Transverse colon (tissue), 4 donors: ENCODE results near the gene DHRS12. TPM values are rescaled to one million over a fixed set of nuclear protein-coding genes. Genes with fewer than 3 reads are reported as not detected.

Experiments used
- DNase-seq: peaks from one replicate; pipeline ENCODE4 v3.0.0-alpha.2; 2019
- H3K27ac ChIP-seq, 4 donors: fragments of 200-600 bp; sonication (generic); 2 replicates each; pipeline ENCODE4 v1.5.1; 2016 to 2018; ENCODE audit warnings: inconsistent platforms in 4 of 4
- H3K27me3 ChIP-seq: fragments of 200-600 bp; sonication (generic); 2 replicates; pipeline ENCODE4 v1.5.1; 2017; ENCODE audit warnings: inconsistent platforms
- H3K36me3 ChIP-seq, 4 donors: fragments of 200-600 bp; sonication (generic); 2 replicates each; pipeline ENCODE4 v1.5.1; 2017 to 2019; ENCODE audit warnings: inconsistent platforms in 4 of 4
- H3K4me1 ChIP-seq, 4 donors: fragments of 200-600 bp; sonication (generic); 2 replicates each; pipeline ENCODE4 v1.5.1; 2017 to 2020; ENCODE audit warnings: inconsistent platforms in 4 of 4
- H3K4me3 ChIP-seq, 4 donors: fragments of 200-600 bp; sonication (generic); 1 replicate in 1 of 4; 2 replicates in 3 of 4; pipeline versions ENCODE4 v1.5.1 to v1.6.1; 2017 to 2019; ENCODE audit warnings: inconsistent platforms in 4 of 4
- H3K9me3 ChIP-seq, 2 donors: fragments of 200-600 bp; sonication (generic); 2 replicates each; pipeline ENCODE4 v1.5.1; 2017 to 2019; ENCODE audit warnings: inconsistent platforms in 2 of 2
- EP300 ChIP-seq: sonication (generic); formaldehyde crosslinking; IDR thresholded peaks from one replicate; pipeline ENCODE4 v1.6.1; 2017; ENCODE audit warnings: antibody characterized with exemption, low read depth
- POLR2A ChIP-seq: fragments of 450-650 bp; IDR thresholded peaks from one replicate; pipeline ENCODE4 v1.6.1; 2016; ENCODE audit warnings: antibody characterized with exemption, mild to moderate bottlenecking, moderate library complexity
- POLR2AphosphoS5 ChIP-seq, 3 donors: sonication (generic); formaldehyde crosslinking; IDR thresholded peaks; one replicate each; pipeline ENCODE4 v1.6.1; 2016; ENCODE audit warnings: antibody characterized with exemption in 3 of 3
- WGBS, 2 donors: methylation state at CpG; one replicate each; pipeline ENCODE4 v1.1.5; 2018; ENCODE audit warnings: low coverage in 1 of 2; 5-methylcytosine and 5-hydroxymethylcytosine counted together
- in situ Hi-C, 4 donors: fragments of 200-750 bp; cut with MboI; loops; one replicate each; pipeline versions ENCODE4 v1.15.0 to v1.15.1; 2017; ENCODE audit warnings: low sequenced_read_pairs in 3 of 4, low pct_ligation_motif_present in 1 of 4, low pct_unique_long_range_greater_than_20kb in 1 of 4
- intact Hi-C: fragments of 100-400 bp; cut with DNase I; formaldehyde crosslinking; loops from one replicate; pipeline ENCODE4 v1.15.1; 2023; ENCODE audit warnings: low total_unique reads
- total RNA-seq, 4 donors: library from RNA; depleted of rRNA; stranded (reverse); fragments of >200 nt; gene quantifications; one replicate each; pipeline ENCODE4 v1.1.0, GENCODE V29; 2016
- TF ChIP-seq, protein P1 (sequence below), 5 experiments: fragments of 200-600 bp in 3 of 5; fragments of 450-650 bp in 2 of 5; sonication (generic) in 3 of 5; IDR thresholded peaks; 1 replicate in 2 of 5; 2 replicates in 3 of 5; pipeline ENCODE4 v1.5.1; 2016 to 2017; ENCODE audit warnings: antibody characterized with exemption in 5 of 5, inconsistent platforms in 3 of 5, mild to moderate bottlenecking in 2 of 5, moderate library complexity in 1 of 5

DHRS12 gene
- total RNA-seq, 4 donors from 2014 or later: 5.2 to 17.8 (median 13.5) TPM

- no peaks in the 10 kb centered on the region for H3K27me3 ChIP-seq
- H3K27ac ChIP-seq: no peak overlapping the region
- peaks cover 0 to 16% (median 5%) of the 10 kb centered on the region in 4 donors for H3K4me1 ChIP-seq
- intact Hi-C loops (loop anchor here (10.0 kb wide), 1 partner anchor 153 kb away; the partner anchor contains the start of gene WDFY2), in situ Hi-C loops (no loop called here)
- H3K36me3 ChIP-seq: no peaks in the 10 kb centered on the region
- no peak overlapping the region for H3K4me3 ChIP-seq
- no peaks in the 10 kb centered on the region for H3K9me3 ChIP-seq
- TF ChIP-seq, protein P1, sequence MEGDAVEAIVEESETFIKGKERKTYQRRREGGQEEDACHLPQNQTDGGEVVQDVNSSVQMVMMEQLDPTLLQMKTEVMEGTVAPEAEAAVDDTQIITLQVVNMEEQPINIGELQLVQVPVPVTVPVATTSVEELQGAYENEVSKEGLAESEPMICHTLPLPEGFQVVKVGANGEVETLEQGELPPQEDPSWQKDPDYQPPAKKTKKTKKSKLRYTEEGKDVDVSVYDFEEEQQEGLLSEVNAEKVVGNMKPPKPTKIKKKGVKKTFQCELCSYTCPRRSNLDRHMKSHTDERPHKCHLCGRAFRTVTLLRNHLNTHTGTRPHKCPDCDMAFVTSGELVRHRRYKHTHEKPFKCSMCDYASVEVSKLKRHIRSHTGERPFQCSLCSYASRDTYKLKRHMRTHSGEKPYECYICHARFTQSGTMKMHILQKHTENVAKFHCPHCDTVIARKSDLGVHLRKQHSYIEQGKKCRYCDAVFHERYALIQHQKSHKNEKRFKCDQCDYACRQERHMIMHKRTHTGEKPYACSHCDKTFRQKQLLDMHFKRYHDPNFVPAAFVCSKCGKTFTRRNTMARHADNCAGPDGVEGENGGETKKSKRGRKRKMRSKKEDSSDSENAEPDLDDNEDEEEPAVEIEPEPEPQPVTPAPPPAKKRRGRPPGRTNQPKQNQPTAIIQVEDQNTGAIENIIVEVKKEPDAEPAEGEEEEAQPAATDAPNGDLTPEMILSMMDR (IDR thresholded peaks at IDR 0.05): no peak
- no peak for TF ChIP-seq POLR2AphosphoS5 (IDR thresholded peaks at IDR 0.05)
- no peak for TF ChIP-seq EP300
- no peak for TF ChIP-seq POLR2A
- 78 to 84% methylated on average over 3 of the region's 3 CpGs for WGBS, 2 donors
- DNase-seq: no peak
Measured at GRCh38 chr13:51737609-51738008, 66.4 kb downstream of the DHRS12 start.

GRCh38 chr13:51734786-51735185 is 69.2 kb downstream of the DHRS12 start:
- in situ Hi-C loops: no loop called here
- peaks cover 0 to 35% (median 10%) of the 10 kb centered on the region in 4 donors for H3K4me1 ChIP-seq

DNA sequence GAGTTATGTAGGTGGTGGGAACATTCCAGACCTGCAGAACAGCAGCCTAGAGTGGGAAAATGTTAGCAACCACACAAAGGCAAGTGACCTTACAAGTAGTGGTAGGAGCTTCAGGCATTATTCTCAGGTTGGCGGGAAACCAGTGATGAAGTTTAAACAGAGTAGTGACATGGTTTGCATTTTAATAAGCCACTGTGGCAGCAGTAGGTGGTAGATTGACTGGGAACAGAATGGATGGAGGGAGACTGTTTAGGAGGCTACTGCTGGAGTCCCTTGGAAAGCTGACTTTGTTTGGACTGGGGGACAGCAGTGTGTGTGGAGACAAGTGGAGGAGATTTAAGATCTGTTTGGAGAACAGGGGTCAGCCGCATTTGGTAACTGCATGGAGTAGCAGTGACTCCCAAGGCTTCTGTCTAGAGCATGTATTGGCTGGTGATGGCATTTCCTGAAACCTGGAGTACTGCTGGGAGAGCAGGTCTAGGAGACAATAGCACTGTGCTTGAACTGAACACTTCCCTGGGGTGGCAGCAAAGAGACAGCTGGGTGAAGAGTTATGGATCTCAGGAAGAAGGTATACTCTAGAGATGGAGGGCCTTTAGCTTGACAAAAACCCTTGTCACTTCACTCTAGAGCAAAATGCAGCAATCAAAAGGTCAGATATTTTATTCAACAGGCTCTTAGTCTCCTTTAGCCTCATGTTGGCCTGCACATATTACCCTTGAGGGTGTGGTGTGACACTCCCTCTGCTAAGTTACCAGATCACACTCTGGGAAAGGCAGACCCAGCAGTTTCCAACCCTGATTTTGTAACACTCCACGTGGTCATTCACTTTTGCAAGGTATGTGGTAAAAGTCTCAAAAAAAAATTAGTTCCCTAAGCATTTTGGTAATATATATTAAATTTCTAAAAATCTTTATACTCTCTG is 70.3 kb downstream of the DHRS12 start:
- Histone ChIP-seq H3K4me3 (no peak overlapping the region), H3K9me3 (no peaks in the 10 kb centered on the region), H3K36me3 (no peaks in the 10 kb centered on the region), H3K4me1 (peaks cover 0 to 29% (median 8%) of the 10 kb centered on the region in 4 donors), H3K27ac (no peak overlapping the region), H3K27me3 (no peaks in the 10 kb centered on the region)
- 51 to 79% methylated on average over 3 of the region's 3 CpGs for WGBS, 2 donors
- no peak for DNase-seq
- TF ChIP-seq, protein P1 (IDR thresholded peaks at IDR 0.05): no peak
- no peak for TF ChIP-seq POLR2AphosphoS5 (IDR thresholded peaks at IDR 0.05)
- TF ChIP-seq POLR2A: no peak
- no peak for TF ChIP-seq EP300
- in situ Hi-C loops (no loop called here), intact Hi-C loops (loop anchor here (10.0 kb wide), 1 partner anchor 149 kb away; the partner anchor contains the start of gene WDFY2)

More at GRCh38 chr13:51734786-51735185, 69.2 kb downstream of the DHRS12 start:
- Histone ChIP-seq H3K27ac (no peak overlapping the region), H3K4me3 (no peak overlapping the region), H3K27me3 (no peaks in the 10 kb centered on the region), H3K9me3 (no peaks in the 10 kb centered on the region), H3K36me3 (no peaks in the 10 kb centered on the region)
- WGBS, 2 donors: 90 to 100% methylated on average over 2 of the region's 2 CpGs
- DNase-seq: no peak
- no peak for TF ChIP-seq POLR2AphosphoS5 (IDR thresholded peaks at IDR 0.05)
- intact Hi-C loops: loop anchor here (10.0 kb wide), 1 partner anchor 150 kb away; the partner anchor contains the start of gene WDFY2

DNA sequence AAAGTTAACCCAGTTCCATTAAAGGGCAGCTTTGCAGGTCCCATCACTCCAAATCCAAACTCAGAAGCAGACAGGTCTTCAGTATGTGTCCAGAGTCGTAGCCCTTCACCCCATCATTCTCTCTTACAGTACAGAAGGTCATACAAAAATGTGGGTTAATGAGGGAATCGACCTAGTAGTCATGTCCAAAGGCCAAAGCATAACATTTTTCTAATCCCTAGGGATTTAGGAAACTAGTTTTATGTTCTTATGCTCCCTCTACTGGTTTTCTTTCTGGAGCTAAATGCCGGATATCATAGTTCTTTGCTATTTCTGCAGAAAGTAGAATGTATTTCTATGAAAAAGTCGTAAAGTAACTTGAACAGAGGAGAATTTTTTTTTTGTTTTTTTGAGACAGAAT is 72.2 kb downstream of the DHRS12 start:
- Histone ChIP-seq H3K4me3 (no peak overlapping the region), H3K27me3 (no peaks in the 10 kb centered on the region), H3K4me1 (peaks cover 0 to 27% (median 7%) of the 10 kb centered on the region in 4 donors), H3K27ac (peak overlapping the region in 2 of 4 donors; percentile 30 to 71), H3K36me3 (no peaks in the 10 kb centered on the region), H3K9me3 (no peaks in the 10 kb centered on the region)
- in situ Hi-C loops: no loop called here
- DNase-seq: no peak
- 61% methylated on average over 4 of the region's 4 CpGs for WGBS, 2 donors
- intact Hi-C loops: loop anchor here (10.0 kb wide), 1 partner anchor 147 kb away; the partner anchor contains the start of gene WDFY2
- TF ChIP-seq, protein P1 (IDR thresholded peaks at IDR 0.05): peak in 3 of 5 experiments; percentile 4 to 21 (median 12)
- no peak for TF ChIP-seq EP300
